ENCODE results near the gene HOXD13. TPM values are rescaled to one million over a fixed set of nuclear protein-coding genes. Genes with fewer than 3 reads are reported as not detected.

Gene HOXD13
- total and polyA plus RNA-seq, 11 donors: not detected

- TF ChIP-seq CTCF (IDR thresholded peaks at IDR 0.05) (no peak), POLR2A (IDR thresholded peaks at IDR 0.05) (no peak)
- H3K27me3 ChIP-seq: peaks cover 72 to 100% (median 94%) of the 10 kb centered on the region in 9 donors
- peaks cover 0 to 32% (median 9%) of the 10 kb centered on the region in 12 donors for H3K4me1 ChIP-seq
- no peaks in the 10 kb centered on the region for H3K9me3 ChIP-seq
- H3K4me3 ChIP-seq: peak within 1 kb of the TSS; percentile 15 to 61 (median 47)
- H3K36me3 ChIP-seq: no peaks in the 10 kb centered on the region
- DNase-seq: peak in 3 of 5 donors; percentile 45 to 71 (median 47)
- ATAC-seq: peak in 3 of 4 donors; percentile 16 to 59 (median 38)
- intact Hi-C loops (cut with DNase I): loop anchor here (5.0 to 10.0 kb wide), 10 partner anchors 323 to 1018 kb away; no protein-coding TSS in a partner anchor
- WGBS, 4 donors: 2 to 6% (median 3%) methylated on average over 31 to 64 of the region's 64 CpGs
- peak within 1 kb of the TSS in 10 of 12 donors; percentile 22 to 86 (median 67) for H3K27ac ChIP-seq
These were observed 36.7 kb downstream of the HOXD13 start, which contains the start of gene HOXD8 for GRCh38 chr2:176128982-176129796. TSS of gene HOXD8 (plus strand) at chr2:176129705. CDS start at chr2:176130367, 662 bp downstream.

- Histone ChIP-seq H3K4me3 (peak overlapping the region; percentile 15 to 61 (median 47)), H3K36me3 (no peaks in the 10 kb centered on the region), H3K4me1 (peaks cover 0 to 32% (median 9%) of the 10 kb centered on the region in 12 donors), H3K9me3 (no peaks in the 10 kb centered on the region), H3K27me3 (peaks cover 68 to 100% (median 94%) of the 10 kb centered on the region in 9 donors), H3K27ac (peak overlapping the region in 9 of 12 donors; percentile 21 to 86 (median 71))
- DNase-seq (peak in 1 of 5 donors; percentile 33), ATAC-seq (peak in 2 of 4 donors; percentile 17 to 55)
- WGBS, 4 donors: 1 to 4% (median 2%) methylated on average over 29 to 43 of the region's 43 CpGs; no CpG with 5 or more reads in 1 of the 4 donors
- TF ChIP-seq CTCF (IDR thresholded peaks at IDR 0.05): no peak
- TF ChIP-seq POLR2A (IDR thresholded peaks at IDR 0.05): no peak
- intact Hi-C loops (cut with DNase I): loop anchor here (5.0 to 10.0 kb wide), 10 partner anchors 323 to 1018 kb away; no protein-coding TSS in a partner anchor
These were observed 37.3 kb downstream of the HOXD13 start for GRCh38 chr2:176129813-176130146.

GRCh38 chr2:176130147-176130956, 37.8 kb downstream of the HOXD13 start:
- H3K27me3 ChIP-seq: peaks cover 68 to 100% (median 94%) of the 10 kb centered on the region in 9 donors
- intact Hi-C loops (cut with DNase I): loop anchor here in 2 of 10 donors (5.0 to 10.0 kb wide), 2 partner anchors 682 to 684 kb away; no protein-coding TSS in a partner anchor
- H3K36me3 ChIP-seq: no peaks in the 10 kb centered on the region
- peaks cover 0 to 32% (median 9%) of the 10 kb centered on the region in 12 donors for H3K4me1 ChIP-seq
- peak overlapping the region; percentile 15 to 61 (median 47) for H3K4me3 ChIP-seq
- H3K27ac ChIP-seq: peak overlapping the region in 10 of 12 donors; percentile 22 to 86 (median 67)
- no peaks in the 10 kb centered on the region for H3K9me3 ChIP-seq
- TF ChIP-seq POLR2A (IDR thresholded peaks at IDR 0.05) (no peak), CTCF (IDR thresholded peaks at IDR 0.05) (no peak)
- peak in 2 of 4 donors; percentile 46 to 51 for ATAC-seq
- 1 to 3% (median 1%) methylated on average over 48 to 100 of the region's 100 CpGs for WGBS, 4 donors
- peak in 1 of 5 donors; percentile 35 for DNase-seq
